ENCODE data around the gene TRPM5.

Gene TRPM5

GRCh38 chr11:2444821-2445745, 769 bp upstream of the TRPM5 start, which contains the start of gene KCNQ1:
Gene KCNQ1, plus strand, starts transcription at chr11:2445008. Its CDS starts 91 bp downstream, at chr11:2445099.
- no peak within 1 kb of the TSS for H3K4me3 ChIP-seq (ENCODE audit: low read depth, low read length)
- TF ChIP-seq CTCF (IDR thresholded peaks at IDR 0.05; ENCODE audit: low read depth, low read length): no peak

GRCh38 chr11:2443406-2443805, 908 bp downstream of the TRPM5 start:
- no peak for TF ChIP-seq CTCF (IDR thresholded peaks at IDR 0.05; ENCODE audit: low read depth, low read length)
- no peak overlapping the region for H3K4me3 ChIP-seq (ENCODE audit: low read depth, low read length)

- H3K4me3 ChIP-seq (ENCODE audit: low read depth, low read length): no peak overlapping the region
- TF ChIP-seq CTCF (IDR thresholded peaks at IDR 0.05; ENCODE audit: low read depth, low read length): no peak
These were observed 1.7 kb downstream of the TRPM5 start for GRCh38 chr11:2442589-2442988.

GRCh38 chr11:2441171-2441570, 3.1 kb downstream of the TRPM5 start:
- no peak overlapping the region for H3K4me3 ChIP-seq (ENCODE audit: low read depth, low read length)
- no peak for TF ChIP-seq CTCF (IDR thresholded peaks at IDR 0.05; ENCODE audit: low read depth, low read length)

- no peak for TF ChIP-seq CTCF (IDR thresholded peaks at IDR 0.05; ENCODE audit: low read depth, low read length)
- H3K4me3 ChIP-seq (ENCODE audit: low read depth, low read length): no peak overlapping the region
These were observed 3.7 kb downstream of the TRPM5 start for GRCh38 chr11:2440646-2441045.

- no peak for TF ChIP-seq CTCF (IDR thresholded peaks at IDR 0.05; ENCODE audit: low read depth, low read length)
- H3K4me3 ChIP-seq (ENCODE audit: low read depth, low read length): no peak overlapping the region
These were observed 4.5 kb downstream of the TRPM5 start for GRCh38 chr11:2439820-2440219.

- no peak for TF ChIP-seq CTCF (IDR thresholded peaks at IDR 0.05; ENCODE audit: low read depth, low read length)
- no peak overlapping the region for H3K4me3 ChIP-seq (ENCODE audit: low read depth, low read length)
These were observed 6.8 kb downstream of the TRPM5 start for GRCh38 chr11:2437516-2437915.
